BJ (cell line): ENCODE results near the gene OR13A1. TPM values are rescaled to one million over a fixed set of nuclear protein-coding genes. Genes with fewer than 3 reads are reported as not detected.
"Not testable (repeated sequence)": the region's sequence is repeated elsewhere in the genome, so short reads cannot be mapped to it uniquely, and the experiment has no call there.

Experiments
- CTCF ChIA-PET: fragments of 350-600 bp; formaldehyde crosslinking; extraction: SDS; loops from one replicate; lab custom pipeline; 2021; ENCODE audit warnings: antibody characterized with exemption, inconsistent platforms; lab: Yijun Ruan, JAX
- POLR2A ChIA-PET: fragments of 300-600 bp; sonication (Branson Sonifier 250); formaldehyde crosslinking; extraction: SDS; loops from one replicate; lab custom pipeline; 2021; ENCODE audit warnings: antibody characterized with exemption; lab: Charles Lee
- DNase-seq: peaks from one replicate; pipeline ENCODE4 v3.0.0-alpha.2; 2011; ENCODE audit warnings: low read depth
- H3K27me3 ChIP-seq: 2 replicates; pipeline ENCODE4 v1.6.0; 2011; ENCODE audit warnings: low read length; ENCODE audit not compliant: control insufficient read depth, insufficient read depth
- H3K36me3 ChIP-seq: 2 replicates; pipeline ENCODE4 v1.5.1; 2011; ENCODE audit warnings: low read length; ENCODE audit not compliant: control insufficient read depth, insufficient read depth
- H3K4me3 ChIP-seq: 2 replicates; pipeline ENCODE4 v1.5.1; 2011; ENCODE audit warnings: low read depth, mild to moderate bottlenecking, control low read depth, low read length
- CTCF ChIP-seq: IDR thresholded peaks from 2 replicates; pipeline ENCODE4 v1.5.1; 2011; ENCODE audit warnings: low read depth, mild to moderate bottlenecking, control low read depth, inconsistent platforms, low read length, moderate library complexity; ENCODE audit not compliant: insufficient read depth
- polyA plus RNA-seq: library from polyadenylated mRNA; depleted of rRNA; stranded (reverse); fragments of >200 nt; gene quantifications from 2 replicates; pipeline ENCODE4 v1.2.3, GENCODE V29; 2011

Gene OR13A1
- polyA plus RNA-seq, 1 experiment, result not detected

GRCh38 chr10:45346652-45347335, 31.4 kb upstream of the OR13A1 start:
- H3K4me3 ChIP-seq, H3K27me3 ChIP-seq, H3K36me3 ChIP-seq, POLR2A ChIA-PET, CTCF ChIA-PET, DNase-seq: not testable (repeated sequence)

- H3K36me3 ChIP-seq, CTCF ChIA-PET, POLR2A ChIA-PET, H3K4me3 ChIP-seq, DNase-seq, H3K27me3 ChIP-seq: not testable (repeated sequence)
These were observed 25.0 kb upstream of the OR13A1 start for GRCh38 chr10:45340420-45340819.

DNA sequence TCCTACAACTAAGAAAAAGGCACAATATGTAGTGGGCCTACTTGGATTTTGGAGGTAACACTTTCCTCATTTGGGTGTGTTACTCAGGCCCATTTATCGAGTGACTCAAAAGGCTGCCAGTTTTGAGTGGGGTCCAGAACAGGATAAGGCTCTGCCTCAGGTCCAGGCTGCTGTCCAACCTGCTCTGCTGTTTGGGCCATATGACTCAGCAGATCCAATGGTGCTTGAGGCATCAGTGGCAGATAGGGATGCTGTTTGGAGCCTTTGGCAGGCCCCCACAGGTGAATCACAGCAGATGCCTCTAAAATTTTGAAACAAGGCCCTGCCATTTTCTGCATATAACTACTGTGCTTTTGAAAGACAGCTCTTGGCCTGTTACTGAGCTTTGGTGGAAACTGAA, 24.5 kb upstream of the OR13A1 start:
- H3K36me3 ChIP-seq, result no peaks in the 10 kb centered on the region
- CTCF ChIA-PET, result no interaction called here
- no peak for TF ChIP-seq CTCF

DNA sequence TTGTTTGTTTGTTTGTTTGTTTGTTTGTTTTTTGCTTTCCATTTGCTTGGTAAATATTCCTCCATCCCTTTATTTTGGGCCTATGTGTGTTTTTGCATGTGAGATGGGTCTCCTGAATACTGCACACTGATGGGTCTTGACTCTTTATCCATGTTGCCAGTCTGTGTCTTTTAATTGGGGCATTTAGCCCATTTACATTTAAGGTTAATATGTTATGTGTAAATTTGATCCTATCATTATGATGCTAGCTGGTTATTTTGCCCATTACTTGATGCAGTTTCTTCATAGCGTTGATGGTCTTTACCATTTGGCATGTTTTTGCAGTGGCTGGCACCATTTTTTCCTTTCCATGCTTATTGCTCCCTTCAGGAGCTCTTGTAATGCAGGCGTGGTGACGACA, 16.4 kb upstream of the OR13A1 start:
- POLR2A ChIA-PET, H3K4me3 ChIP-seq, CTCF ChIA-PET, H3K27me3 ChIP-seq, H3K36me3 ChIP-seq, DNase-seq: not testable (repeated sequence)

More for the DNA sequence above, 24.5 kb upstream of the OR13A1 start:
- POLR2A ChIA-PET, result no interaction called here
- Histone ChIP-seq H3K4me3 (no peak overlapping the region), H3K27me3 (no peaks in the 10 kb centered on the region)
- DNase-seq, result no peak

DNA sequence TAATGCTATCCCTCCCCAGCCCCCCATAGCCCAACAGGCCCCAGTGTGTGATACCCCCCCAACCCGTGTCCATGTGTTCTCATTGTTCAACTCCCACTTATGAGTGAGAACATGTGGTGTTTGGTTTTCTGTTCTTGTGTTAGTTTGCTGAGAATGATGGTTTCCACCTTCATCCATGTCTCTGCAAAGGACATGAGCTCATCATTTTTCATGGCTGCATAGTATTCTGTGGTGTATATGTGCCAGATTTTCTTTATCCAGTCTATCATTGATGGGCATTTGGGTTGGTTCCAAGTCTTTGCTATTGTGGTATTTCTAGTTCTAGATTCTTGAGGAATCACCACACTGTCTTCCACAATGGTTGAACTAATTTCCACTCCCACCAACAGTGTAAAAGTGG, 11.5 kb upstream of the OR13A1 start:
- POLR2A ChIA-PET, H3K36me3 ChIP-seq, H3K27me3 ChIP-seq, CTCF ChIA-PET, DNase-seq, H3K4me3 ChIP-seq: not testable (repeated sequence)

DNA sequence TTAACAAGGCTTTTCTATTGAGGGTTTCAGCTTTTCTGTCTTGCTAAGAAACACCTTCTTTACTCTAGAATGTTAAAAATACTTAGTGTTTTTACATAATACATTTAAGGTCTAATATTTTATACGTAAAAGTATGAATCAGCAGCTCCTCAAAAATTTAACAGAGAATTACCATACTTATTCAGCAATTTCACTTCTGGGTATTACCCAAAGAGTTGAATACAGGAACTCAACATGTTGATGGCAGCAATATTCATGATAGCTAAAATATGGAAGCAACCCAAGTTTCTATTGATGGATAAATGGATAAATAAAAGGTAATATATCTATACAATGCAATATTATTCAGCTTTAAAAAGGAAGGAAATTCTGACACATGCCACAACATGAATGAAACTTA, 9.7 kb upstream of the OR13A1 start:
- Histone ChIP-seq H3K4me3 (no peak overlapping the region), H3K36me3 (no peaks in the 10 kb centered on the region), H3K27me3 (no peaks in the 10 kb centered on the region)
- POLR2A ChIA-PET, result no interaction called here
- no peak for TF ChIP-seq CTCF
- DNase-seq, result no peak
- CTCF ChIA-PET, result interaction anchor here (1.3 kb wide), 1 partner anchor 9 kb away, joined by 4 read pairs; no protein-coding TSS in a partner anchor

DNA sequence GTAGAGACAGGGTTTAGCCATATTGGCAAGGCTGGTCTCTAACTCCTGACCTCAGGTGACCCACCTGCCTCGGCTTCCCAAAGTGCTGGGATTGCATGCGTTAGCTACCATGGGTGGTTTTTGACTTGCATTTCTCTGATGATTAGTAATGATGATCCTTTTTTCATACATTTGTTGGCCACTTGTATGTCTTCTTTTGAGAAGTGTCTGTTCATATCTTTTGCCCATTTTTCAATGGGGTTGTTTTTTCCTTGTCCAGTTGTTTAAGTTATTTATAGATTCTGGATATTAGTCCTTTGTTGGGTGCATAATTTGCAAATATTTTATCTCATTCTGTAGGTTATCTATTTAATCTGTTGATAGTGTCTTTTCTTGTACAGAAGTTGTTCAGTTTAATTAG, 4.3 kb upstream of the OR13A1 start:
- H3K4me3 ChIP-seq, result no peak overlapping the region
- POLR2A ChIA-PET, result no interaction called here

More for the DNA sequence above, 4.3 kb upstream of the OR13A1 start:
- CTCF ChIA-PET, result no interaction called here
- H3K36me3 ChIP-seq, result no peaks in the 10 kb centered on the region
- H3K27me3 ChIP-seq, result no peaks in the 10 kb centered on the region
- no peak for TF ChIP-seq CTCF
- DNase-seq, result no peak
